GM23338 (cell line): ENCODE measurements around the gene GRIN2A. TPM values are rescaled to one million over a fixed set of nuclear protein-coding genes. Genes with fewer than 3 reads are reported as not detected.

Experiments
- ATAC-seq: fragments of 200-7000 bp; cut with Tn5 transposase; 3 replicates; pipeline ENCODE4 v1.9.1; 2020
- DNase-seq: peaks from one replicate; pipeline ENCODE4 v3.0.0-alpha.2; 2015; ENCODE audit warnings: low spot score
- H2AFZ ChIP-seq: fragments of 200-600 bp; sonication (generic); 2 replicates; pipeline ENCODE4 v1.8.0; 2016; ENCODE audit warnings: antibody characterized with exemption, mild to moderate bottlenecking, moderate library complexity
- H3F3A ChIP-seq: fragments of 200-600 bp; sonication (generic); replicated peaks from 2 replicates; pipeline ENCODE4 v1.8.0; 2017; ENCODE audit warnings: antibody characterized with exemption, mixed run types, low read depth
- H3K27ac ChIP-seq: fragments of 200-600 bp; sonication (generic); 2 replicates; pipeline ENCODE4 v1.6.1; 2016; ENCODE audit warnings: low read depth
- H3K27me3 ChIP-seq: fragments of 200-600 bp; sonication (generic); 2 replicates; pipeline ENCODE4 v1.8.0; 2016; ENCODE audit warnings: mild to moderate bottlenecking, mixed run types, moderate library complexity; ENCODE audit not compliant: insufficient read depth
- H3K36me3 ChIP-seq: fragments of 200-600 bp; sonication (generic); 2 replicates; pipeline ENCODE4 v1.8.0; 2016; ENCODE audit warnings: mild to moderate bottlenecking; ENCODE audit not compliant: insufficient read depth
- H3K4me1 ChIP-seq: fragments of 200-600 bp; sonication (generic); 2 replicates; pipeline ENCODE4 v1.8.0; 2016; ENCODE audit warnings: mild to moderate bottlenecking, moderate library complexity; ENCODE audit not compliant: insufficient read depth
- H3K4me2 ChIP-seq: fragments of 200-600 bp; sonication (generic); 2 replicates; pipeline ENCODE4 v1.7.1; 2017; ENCODE audit warnings: mixed run types
- H3K4me3 ChIP-seq: fragments of 200-600 bp; sonication (generic); 2 replicates; pipeline ENCODE4 v1.6.1; 2016; ENCODE audit warnings: mixed run types
- H3K79me2 ChIP-seq: fragments of 200-600 bp; sonication (generic); replicated peaks from 2 replicates; pipeline ENCODE4 v1.8.0; 2017; ENCODE audit warnings: mild to moderate bottlenecking; ENCODE audit not compliant: insufficient read depth
- H3K9me2 ChIP-seq: fragments of 200-600 bp; sonication (generic); 2 replicates; pipeline ENCODE4 v1.8.0; 2017; ENCODE audit not compliant: insufficient read depth
- H4K20me1 ChIP-seq: fragments of 200-600 bp; sonication (generic); replicated peaks from 2 replicates; pipeline ENCODE4 v1.8.0; 2017; ENCODE audit warnings: mild to moderate bottlenecking; ENCODE audit not compliant: insufficient read depth
- H3K27ac Mint-ChIP-seq: 2 replicates; pipeline ENCODE4 v1.8.0; 2020; ENCODE audit warnings: inconsistent platforms, mild to moderate bottlenecking, moderate library complexity, mixed read lengths
- H3K27me3 Mint-ChIP-seq: 3 replicates; pipeline ENCODE4 v1.8.0; 2022; ENCODE audit warnings: low read depth, mild to moderate bottlenecking, moderate library complexity, mixed read lengths, inconsistent platforms; ENCODE audit not compliant: insufficient read depth, poor library complexity
- H3K36me3 Mint-ChIP-seq: 3 replicates; pipeline ENCODE4 v1.8.0; 2021; ENCODE audit warnings: low read depth, mild to moderate bottlenecking, inconsistent platforms, moderate library complexity, mixed read lengths
- H3K4me1 Mint-ChIP-seq: 3 replicates; pipeline ENCODE4 v1.8.0; 2020; ENCODE audit warnings: mild to moderate bottlenecking, inconsistent platforms, mixed read lengths
- H3K4me3 Mint-ChIP-seq: 3 replicates; pipeline ENCODE4 v1.8.0; 2021; ENCODE audit warnings: moderate library complexity, mild to moderate bottlenecking, inconsistent platforms, mixed read lengths
- H3K9me3 Mint-ChIP-seq: 3 replicates; pipeline ENCODE4 v1.8.0; 2020; ENCODE audit warnings: moderate library complexity, mild to moderate bottlenecking, inconsistent platforms, mixed read lengths
- EZH2 ChIP-seq: fragments of 200-600 bp; sonication (generic); IDR thresholded peaks from one replicate; pipeline ENCODE4 v1.8.0; 2017; ENCODE audit warnings: antibody characterized with exemption, mild to moderate bottlenecking, low read depth; ENCODE audit not compliant: unreplicated experiment
- REST ChIP-seq: IDR thresholded peaks from one replicate; pipeline ENCODE4 v1.6.1; 2018; ENCODE audit warnings: antibody characterized with exemption; ENCODE audit not compliant: unreplicated experiment
- polyA plus RNA-seq: library from polyadenylated mRNA; unstranded; fragments of >200 nt; fragmentation: Nextera tagmentation; extraction: Ambion mirVana; gene quantifications from 2 replicates; pipeline ENCODE4 v1.2.1, GENCODE V29; 2016
- total RNA-seq: library from RNA; depleted of rRNA; stranded (reverse); fragments of >200 nt; shearing (Covaris generic); gene quantifications from 2 replicates; pipeline ENCODE4 v1.2.3, GENCODE V29; 2014
- TF ChIP-seq, protein P1 (sequence below): fragments of 250-450 bp; sonication (Bioruptor Pico); IDR thresholded peaks from 2 replicates; pipeline ENCODE4 v1.5.0; 2020; ENCODE audit warnings: mild to moderate bottlenecking, moderate library complexity

GRIN2A gene
- total and polyA plus RNA-seq, 2 experiments from 2014 or later: 0.89 to 5.1 TPM

GRCh38 chr16:9904526-9904925 is 277.7 kb downstream of the GRIN2A start:
- DNase-seq: no peak
- H3K4me1 Mint-ChIP-seq: no peaks in the 10 kb centered on the region
- no peaks in the 10 kb centered on the region for H3K79me2 ChIP-seq
- H3F3A ChIP-seq: no peaks in the 10 kb centered on the region
- H3K4me3 Mint-ChIP-seq: no peak overlapping the region
- no peaks in the 10 kb centered on the region for H3K36me3 ChIP-seq
- no peaks in the 10 kb centered on the region for H3K27me3 Mint-ChIP-seq
- TF ChIP-seq, protein P1, sequence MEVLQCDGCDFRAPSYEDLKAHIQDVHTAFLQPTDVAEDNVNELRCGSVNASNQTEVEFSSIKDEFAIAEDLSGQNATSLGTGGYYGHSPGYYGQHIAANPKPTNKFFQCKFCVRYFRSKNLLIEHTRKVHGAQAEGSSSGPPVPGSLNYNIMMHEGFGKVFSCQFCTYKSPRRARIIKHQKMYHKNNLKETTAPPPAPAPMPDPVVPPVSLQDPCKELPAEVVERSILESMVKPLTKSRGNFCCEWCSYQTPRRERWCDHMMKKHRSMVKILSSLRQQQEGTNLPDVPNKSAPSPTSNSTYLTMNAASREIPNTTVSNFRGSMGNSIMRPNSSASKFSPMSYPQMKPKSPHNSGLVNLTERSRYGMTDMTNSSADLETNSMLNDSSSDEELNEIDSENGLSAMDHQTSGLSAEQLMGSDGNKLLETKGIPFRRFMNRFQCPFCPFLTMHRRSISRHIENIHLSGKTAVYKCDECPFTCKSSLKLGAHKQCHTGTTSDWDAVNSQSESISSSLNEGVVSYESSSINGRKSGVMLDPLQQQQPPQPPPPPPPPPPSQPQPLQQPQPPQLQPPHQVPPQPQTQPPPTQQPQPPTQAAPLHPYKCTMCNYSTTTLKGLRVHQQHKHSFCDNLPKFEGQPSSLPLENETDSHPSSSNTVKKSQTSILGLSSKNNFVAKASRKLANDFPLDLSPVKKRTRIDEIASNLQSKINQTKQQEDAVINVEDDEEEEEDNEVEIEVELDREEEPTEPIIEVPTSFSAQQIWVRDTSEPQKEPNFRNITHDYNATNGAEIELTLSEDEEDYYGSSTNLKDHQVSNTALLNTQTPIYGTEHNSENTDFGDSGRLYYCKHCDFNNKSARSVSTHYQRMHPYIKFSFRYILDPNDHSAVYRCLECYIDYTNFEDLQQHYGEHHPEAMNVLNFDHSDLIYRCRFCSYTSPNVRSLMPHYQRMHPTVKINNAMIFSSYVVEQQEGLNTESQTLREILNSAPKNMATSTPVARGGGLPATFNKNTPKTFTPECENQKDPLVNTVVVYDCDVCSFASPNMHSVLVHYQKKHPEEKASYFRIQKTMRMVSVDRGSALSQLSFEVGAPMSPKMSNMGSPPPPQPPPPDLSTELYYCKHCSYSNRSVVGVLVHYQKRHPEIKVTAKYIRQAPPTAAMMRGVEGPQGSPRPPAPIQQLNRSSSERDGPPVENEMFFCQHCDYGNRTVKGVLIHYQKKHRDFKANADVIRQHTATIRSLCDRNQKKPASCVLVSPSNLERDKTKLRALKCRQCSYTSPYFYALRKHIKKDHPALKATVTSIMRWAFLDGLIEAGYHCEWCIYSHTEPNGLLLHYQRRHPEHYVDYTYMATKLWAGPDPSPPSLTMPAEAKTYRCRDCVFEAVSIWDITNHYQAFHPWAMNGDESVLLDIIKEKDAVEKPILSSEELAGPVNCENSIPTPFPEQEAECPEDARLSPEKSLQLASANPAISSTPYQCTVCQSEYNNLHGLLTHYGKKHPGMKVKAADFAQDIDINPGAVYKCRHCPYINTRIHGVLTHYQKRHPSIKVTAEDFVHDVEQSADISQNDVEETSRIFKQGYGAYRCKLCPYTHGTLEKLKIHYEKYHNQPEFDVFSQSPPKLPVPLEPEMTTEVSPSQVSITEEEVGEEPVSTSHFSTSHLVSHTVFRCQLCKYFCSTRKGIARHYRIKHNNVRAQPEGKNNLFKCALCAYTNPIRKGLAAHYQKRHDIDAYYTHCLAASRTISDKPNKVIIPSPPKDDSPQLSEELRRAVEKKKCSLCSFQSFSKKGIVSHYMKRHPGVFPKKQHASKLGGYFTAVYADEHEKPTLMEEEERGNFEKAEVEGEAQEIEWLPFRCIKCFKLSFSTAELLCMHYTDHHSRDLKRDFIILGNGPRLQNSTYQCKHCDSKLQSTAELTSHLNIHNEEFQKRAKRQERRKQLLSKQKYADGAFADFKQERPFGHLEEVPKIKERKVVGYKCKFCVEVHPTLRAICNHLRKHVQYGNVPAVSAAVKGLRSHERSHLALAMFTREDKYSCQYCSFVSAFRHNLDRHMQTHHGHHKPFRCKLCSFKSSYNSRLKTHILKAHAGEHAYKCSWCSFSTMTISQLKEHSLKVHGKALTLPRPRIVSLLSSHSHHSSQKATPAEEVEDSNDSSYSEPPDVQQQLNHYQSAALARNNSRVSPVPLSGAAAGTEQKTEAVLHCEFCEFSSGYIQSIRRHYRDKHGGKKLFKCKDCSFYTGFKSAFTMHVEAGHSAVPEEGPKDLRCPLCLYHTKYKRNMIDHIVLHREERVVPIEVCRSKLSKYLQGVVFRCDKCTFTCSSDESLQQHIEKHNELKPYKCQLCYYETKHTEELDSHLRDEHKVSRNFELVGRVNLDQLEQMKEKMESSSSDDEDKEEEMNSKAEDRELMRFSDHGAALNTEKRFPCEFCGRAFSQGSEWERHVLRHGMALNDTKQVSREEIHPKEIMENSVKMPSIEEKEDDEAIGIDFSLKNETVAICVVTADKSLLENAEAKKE (CRISPR knock-in tag): no peak
- TF ChIP-seq REST (no peak), EZH2 (no peak)
- no peaks in the 10 kb centered on the region for H3K36me3 Mint-ChIP-seq
- H3K9me2 ChIP-seq: 0 out of 2 replicates have a peak, but pooled peaks cover 3% of the 10 kb centered on the region
- H2AFZ ChIP-seq: no peak overlapping the region
- no peak overlapping the region for H3K27ac ChIP-seq
- H3K27ac Mint-ChIP-seq: no peak overlapping the region
- no peaks in the 10 kb centered on the region for H3K9me3 Mint-ChIP-seq
- no peak overlapping the region for H3K4me2 ChIP-seq
- ATAC-seq: no peak
- no peaks in the 10 kb centered on the region for H3K27me3 ChIP-seq
- H3K4me3 ChIP-seq: no peak overlapping the region
- no peaks in the 10 kb centered on the region for H4K20me1 ChIP-seq
- H3K4me1 ChIP-seq: no peaks in the 10 kb centered on the region
